GM21515 (cell line): ENCODE data around the gene GDNF.
"Not testable (repeated sequence)": the region's sequence is repeated elsewhere in the genome, so short reads cannot be mapped to it uniquely, and the experiment has no call there.

Source experiments
- ATAC-seq: cut with Tn5 transposase; IDR thresholded peaks from one replicate; pipeline ENCODE4 v1.9.1; 2021; ENCODE audit not compliant: unreplicated experiment

Gene GDNF

DNA sequence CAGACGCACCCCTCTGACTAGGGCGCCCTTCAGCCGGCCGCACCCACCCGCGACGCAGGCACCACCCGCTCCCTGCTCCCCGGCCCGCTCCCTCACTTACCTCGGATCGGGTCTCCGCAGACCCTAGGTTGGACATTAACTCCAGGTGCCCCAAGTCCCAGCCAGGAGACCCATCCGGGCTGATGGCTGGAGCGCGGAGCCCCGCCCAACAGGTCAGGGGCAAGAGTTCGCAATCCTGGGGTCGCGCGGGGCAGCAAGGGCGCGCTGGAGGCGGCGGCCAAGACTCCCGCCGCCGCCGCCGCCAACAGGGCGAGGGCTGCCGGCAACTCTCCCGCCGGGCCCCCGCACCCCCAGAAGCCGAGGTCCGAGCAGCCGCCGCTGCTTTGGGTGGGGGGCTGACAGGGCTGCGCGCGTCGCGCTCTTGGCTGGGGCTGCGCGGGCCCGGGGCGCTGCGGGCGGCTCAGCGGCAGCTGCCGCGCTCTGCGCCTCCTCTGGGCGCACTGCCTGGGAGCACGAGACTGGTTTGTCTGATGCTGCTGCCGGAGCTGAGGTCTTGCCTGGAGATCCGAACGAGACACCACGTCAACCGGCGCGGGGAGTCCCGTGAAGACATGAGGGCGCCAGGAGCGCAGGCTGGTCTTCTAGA, at the start of gene GDNF:
Gene GDNF, minus strand, starts transcription at position 635 of the 646 bp plus-strand sequence. CDS start 5,245 bp downstream, outside the sequence.
- no peak for ATAC-seq

DNA sequence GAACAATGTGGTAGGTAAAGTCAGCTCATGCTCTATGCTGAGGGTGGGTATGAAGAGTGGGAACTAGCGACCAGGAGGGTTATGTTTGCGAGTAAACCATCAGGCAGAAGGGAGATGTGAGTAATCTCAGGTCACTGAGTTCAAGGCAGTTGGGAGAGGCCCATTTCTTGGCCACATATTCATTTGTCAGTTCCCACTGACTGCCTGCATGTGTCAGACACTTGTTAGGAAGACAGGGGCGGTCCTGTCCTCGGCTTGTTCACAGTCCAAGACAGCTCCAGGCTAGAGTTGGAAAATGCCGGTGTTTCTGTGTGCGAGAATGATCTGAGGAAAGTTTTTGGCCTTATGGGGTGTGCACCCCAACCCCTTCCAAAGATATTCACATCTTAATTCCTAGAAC, 48.6 kb upstream of the GDNF start:
- no peak for ATAC-seq

DNA sequence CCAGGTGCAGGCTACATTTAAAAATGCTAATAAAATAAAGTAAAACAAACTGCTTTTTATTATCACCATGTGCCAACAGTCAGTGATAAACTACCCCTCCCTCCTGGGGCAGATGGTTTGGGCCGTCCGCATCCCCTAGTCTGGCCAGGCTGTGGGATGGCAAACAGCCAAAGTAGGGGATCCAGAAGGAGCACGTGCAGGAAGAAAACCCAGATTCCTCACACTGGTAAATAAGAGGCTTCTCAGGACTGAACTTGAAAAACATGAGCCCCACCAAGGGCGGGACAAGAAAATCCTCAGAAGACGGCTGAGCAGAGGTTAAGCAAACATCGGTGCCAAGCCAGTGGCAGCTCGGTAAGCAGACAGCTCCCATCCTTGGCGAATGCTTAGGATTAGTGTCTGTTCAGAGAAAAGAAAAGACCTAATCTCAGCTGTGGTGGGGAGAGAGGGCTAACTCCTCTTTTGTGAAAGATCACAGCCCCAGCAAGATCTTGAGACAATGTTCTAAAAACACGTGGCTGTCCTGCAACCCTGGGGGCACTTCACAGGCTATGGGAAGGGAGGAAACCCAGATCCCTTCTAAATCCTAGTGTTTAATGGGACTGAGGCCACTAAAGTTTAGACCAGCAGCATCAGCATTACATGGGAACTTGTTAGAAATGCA, 46.5 kb upstream of the GDNF start:
- no peak for ATAC-seq

DNA sequence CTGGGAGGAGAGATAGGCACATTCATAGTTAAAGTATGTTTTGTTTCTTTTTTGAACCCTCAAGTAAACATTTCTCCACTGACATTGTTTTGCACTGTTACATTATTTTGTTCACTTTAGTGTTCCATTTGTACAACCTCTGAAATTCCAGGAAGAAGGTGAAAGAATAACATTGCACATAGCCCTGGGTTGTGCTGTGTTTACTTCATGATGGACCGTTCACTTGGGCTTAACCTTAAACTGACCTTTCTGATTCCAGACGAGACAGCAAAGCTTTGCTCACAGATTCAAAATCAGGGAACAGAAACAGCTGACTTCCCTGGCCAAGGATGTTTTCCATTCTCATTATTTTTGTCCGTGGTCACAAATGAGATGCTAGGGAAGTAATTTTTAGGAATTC, 42.8 kb upstream of the GDNF start:
- ATAC-seq = no peak

GRCh38 chr5:37881359-37881758, 41.5 kb upstream of the GDNF start:
- ATAC-seq = peak; percentile 76

- no peak for ATAC-seq
Measured at GRCh38 chr5:37876943-37877342, 37.1 kb upstream of the GDNF start.

GRCh38 chr5:37876245-37876644, 36.4 kb upstream of the GDNF start:
- no peak for ATAC-seq

DNA sequence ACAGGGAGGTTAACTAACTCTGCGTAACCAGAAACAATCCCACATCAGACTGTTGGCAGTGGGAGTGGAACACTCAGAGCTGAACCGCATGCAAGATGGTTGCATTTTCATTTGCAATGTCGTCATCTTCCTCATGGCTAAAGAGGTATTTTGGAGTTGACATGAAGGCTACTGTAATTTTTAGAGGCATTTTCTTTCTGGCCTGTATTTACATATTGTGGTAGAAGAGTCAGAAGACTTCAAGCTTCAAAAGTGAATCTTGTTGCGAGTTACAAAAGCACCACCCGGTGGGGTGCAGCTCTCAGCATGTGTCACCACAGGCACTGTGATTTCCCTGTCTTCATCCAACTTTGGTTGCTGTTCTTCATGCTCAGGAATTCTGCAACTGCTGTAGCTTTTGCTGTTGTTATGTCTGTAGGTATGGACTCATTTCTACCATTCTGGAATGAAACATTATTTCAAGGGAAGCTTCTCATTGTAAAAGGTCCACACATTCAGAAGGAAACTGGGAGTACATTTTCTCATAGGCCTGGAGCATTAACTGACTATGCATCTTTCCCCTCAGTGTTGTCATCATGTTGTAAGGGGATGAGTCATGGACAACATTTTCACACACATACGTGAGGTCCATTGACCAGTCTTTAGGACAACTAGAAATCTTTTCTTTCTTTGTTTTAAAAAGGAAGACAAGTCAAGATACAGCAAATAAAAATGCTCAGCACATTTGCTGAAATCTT, 35.4 kb upstream of the GDNF start:
- ATAC-seq = peak; percentile 53

DNA sequence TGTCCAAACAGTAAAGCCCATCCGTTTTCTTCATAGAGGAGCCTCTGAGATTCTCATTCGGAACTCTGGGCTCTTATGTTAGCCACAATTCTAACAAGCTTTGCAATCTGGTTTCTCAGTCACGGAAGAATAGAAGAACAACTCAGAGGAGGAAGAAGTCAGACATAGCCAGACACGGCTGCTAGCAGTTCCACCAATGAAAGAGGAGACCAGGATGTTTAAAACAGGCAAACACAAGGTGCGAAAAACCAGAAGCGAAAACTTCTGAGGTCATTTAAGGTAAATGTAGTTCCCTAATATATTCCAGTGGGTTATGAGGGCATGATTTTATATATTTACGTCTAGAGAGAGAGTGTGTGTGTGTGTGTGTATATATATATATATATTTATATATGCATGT, 34.1 kb upstream of the GDNF start:
- no peak for ATAC-seq

DNA sequence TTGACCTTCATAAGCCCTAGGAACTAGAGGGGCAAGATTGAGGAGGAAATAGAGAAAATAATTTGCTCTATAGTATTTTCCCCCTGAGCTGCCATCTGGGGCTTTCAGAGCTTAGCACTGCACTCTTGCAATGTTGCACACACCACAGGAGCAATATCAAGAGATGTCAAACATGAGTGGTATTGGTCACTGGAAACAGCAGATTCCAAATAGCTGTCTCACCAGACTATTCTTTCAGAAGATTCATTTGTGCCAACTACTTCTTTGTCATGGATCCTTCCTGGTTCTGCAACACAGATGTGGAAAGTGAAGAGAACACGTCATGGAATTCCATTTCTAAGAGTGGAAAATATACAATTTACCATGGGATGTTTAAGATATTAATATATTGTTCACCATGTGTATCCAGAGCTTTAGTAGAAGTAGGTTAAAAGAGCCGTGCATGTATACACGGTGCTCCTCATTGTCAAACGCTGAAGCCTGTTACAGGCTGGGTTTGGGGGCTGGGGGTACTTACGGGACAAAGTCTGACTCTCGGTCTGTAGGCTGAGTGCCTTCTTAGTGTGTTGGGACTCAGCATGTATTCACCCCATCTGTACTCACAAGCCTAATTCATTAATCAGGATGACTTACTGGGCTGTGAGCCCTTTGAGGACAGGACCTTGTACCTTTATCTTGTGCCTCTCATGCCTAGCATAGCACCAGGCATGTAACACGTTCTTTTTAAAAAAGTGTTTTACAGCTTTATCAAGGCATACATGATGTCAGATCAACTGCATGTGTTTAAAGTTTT, 31.4 kb upstream of the GDNF start:
- ATAC-seq = no peak

GRCh38 chr5:37869216-37869615, 29.4 kb upstream of the GDNF start:
- no peak for ATAC-seq

DNA sequence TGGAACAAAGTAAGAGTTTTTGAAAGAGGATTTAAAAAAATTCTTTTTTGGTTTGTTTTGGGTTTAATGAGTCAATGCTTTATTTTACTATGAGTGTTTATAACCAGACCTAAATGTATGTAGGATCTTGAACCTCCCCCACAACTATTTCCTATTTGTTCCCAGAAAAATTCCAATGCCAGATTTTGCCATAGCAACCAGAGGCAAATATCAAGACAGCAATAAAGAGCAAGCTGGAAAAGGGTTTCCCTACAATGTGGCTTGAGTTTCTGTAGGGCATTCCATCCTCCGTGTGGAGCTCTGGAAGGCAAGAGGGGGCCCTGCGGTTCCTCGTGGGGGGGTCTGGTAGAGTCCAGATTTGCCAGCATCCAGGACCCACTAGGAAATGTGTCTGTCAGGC, 27.8 kb upstream of the GDNF start:
- ATAC-seq = no peak

DNA sequence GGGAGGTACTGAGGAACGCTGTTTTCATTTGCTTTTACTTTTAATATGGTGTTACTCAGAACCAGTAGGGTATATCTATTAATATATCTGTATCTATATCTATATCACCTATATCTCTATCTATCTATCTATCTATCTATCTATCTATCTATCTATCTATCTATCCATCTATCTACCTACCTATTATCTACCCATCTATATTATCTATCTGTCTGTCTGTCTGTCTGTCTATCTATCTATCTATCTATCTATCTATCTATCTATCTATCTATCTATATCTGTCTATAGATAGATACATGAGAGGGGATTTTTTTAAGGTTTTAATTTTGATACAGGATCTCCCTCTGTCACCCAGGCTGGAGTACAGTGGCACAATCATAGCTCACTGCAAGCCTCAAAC, 23.1 kb upstream of the GDNF start:
- not testable (repeated sequence) for ATAC-seq

DNA sequence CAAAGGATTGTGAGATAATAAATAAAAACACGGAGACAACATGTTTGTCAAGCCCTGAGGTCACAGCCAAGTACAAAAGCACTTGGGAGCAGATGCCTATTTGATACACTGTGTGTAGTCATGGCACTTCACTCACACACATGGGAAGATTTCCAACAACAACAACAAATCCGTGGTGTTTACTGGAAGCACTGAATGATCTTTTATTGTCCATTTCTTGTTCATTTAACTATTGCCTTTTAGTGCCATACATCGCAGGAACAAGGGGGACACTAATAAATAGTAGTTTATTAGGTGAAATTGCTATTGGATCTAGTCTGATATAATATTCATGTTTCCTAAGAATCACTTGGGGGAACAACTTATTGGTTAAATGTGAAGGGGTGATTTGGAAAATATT, 20.4 kb upstream of the GDNF start:
- ATAC-seq = no peak

- peak; percentile 90 for ATAC-seq
Measured at GRCh38 chr5:37859805-37860204, 20.0 kb upstream of the GDNF start.

DNA sequence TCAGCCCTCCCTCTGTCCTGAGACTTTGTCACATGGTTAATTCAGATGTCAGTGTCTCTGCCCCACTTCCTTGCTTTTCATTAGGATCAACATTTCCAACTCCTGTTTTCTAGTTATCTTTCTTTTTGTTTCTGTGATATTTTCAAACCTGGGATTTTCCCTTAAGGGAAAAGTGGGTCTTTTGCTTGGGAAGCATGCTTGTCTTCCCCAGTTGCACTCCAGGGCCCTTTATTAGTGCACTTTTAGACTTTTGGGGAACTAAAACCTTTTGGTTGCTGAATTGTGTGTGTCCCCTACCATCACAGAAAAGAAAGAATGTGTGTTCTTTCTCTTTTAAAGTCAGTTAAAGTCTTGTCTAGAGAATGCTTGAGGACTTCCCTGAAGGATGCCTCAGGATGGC, 18.4 kb upstream of the GDNF start:
- ATAC-seq = no peak

- no peak for ATAC-seq
Measured at GRCh38 chr5:37857696-37858095, 17.9 kb upstream of the GDNF start.

DNA sequence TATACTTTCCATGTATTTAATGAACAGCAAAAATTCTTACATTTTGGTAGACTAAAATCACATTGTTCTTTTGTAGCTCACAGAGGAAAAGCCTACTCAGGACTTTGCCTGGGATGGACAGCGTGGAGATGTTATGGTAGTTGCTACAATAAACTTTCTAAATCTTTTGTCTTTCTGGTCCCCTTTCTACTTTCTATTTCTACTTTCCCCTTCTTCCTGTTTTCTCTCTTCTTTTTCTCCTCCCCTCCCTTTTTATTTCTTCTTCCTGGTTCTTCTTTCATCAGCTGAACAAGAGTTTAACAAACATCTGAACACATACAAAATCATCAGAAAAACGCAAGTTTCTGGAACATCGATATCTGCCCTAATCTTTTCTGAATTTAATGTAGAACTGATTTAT, 15.6 kb upstream of the GDNF start:
- ATAC-seq = no peak

DNA sequence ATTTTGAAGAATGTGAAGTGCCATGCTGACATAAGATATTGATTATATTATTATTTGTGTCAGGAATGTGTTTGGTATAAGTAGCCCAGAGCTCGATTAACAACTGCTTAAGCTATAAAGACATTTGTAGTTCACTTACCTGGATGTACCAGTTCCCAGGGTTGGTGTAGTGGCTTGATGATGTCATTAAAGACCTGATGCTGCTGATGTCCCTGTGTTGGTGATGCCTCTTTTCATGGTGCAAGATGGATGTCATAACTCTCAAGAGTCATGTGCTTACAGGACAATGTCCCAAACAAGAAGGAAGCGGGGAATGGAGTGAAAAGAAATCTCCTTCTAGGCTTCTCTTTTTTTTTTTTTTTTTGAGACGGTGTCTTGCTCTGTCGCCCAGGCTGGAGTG, 11.5 kb upstream of the GDNF start:
- no peak for ATAC-seq

DNA sequence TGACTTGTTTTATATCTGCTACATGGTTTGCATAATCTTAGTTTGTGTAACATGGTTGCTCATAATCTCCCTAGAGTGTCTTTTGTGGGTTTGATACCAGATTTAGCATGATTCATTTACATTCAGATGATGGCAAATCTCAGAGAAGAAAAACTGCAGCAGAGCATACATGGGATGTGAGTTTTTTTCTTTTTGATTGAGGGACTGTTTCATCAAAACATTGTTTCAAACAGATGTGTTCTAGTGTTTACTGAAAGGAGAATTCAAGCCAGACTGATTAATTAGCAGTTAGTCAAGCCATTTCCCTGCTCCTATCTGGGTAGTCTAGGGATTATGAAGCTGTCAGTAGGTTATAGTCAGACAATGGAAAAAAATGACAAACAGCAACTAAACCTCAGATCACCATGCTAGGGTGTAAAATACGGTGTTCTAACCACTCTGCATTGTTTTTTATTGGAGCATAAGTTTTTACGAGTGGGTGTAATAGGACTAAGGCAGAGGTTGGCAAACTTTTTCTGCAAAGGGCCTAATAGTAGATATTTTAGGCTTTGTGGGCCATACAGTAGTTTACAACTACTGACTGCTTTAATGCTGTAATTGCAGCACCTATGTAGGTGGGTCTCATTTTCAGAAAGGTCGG, 10.5 kb upstream of the GDNF start:
- ATAC-seq = no peak

GRCh38 chr5:37849641-37850040, 9.8 kb upstream of the GDNF start:
- no peak for ATAC-seq
